SK-N-SH (cell line): ENCODE measurements around the gene PALM2AKAP2. TPM values are rescaled to one million over a fixed set of nuclear protein-coding genes. Genes with fewer than 3 reads are reported as not detected.

Source experiments
- CTCF ChIA-PET: fragments of 300-600, 350-600 bp; formaldehyde crosslinking; extraction: SDS; loops from one replicate; lab custom pipeline; 2021; lab: Yijun Ruan, JAX
- POLR2A ChIA-PET: fragments of 350-600 bp; sonication (Branson Sonifier 250); formaldehyde crosslinking; extraction: SDS; loops from one replicate; lab custom pipeline; 2020; ENCODE audit warnings: antibody characterized with exemption, inconsistent platforms; lab: Yijun Ruan, JAX
- DNase-seq: peaks from one replicate; pipeline ENCODE4 v3.0.0; 2012
- H2AFZ ChIP-seq: fragments of 200-600 bp; sonication (generic); 2 replicates; pipeline ENCODE4 v1.8.1; 2016; ENCODE audit warnings: antibody characterized with exemption, mild to moderate bottlenecking, low read depth
- H3F3A ChIP-seq: fragments of 200-600 bp; sonication (generic); replicated peaks from 2 replicates; pipeline ENCODE3; 2016; ENCODE audit warnings: antibody characterized with exemption, mild to moderate bottlenecking; ENCODE audit not compliant: insufficient read depth
- H3K27ac ChIP-seq, 2 experiments: fragments of 200-500 bp in 1 of 2; fragments of 200-600 bp in 1 of 2; sonication (Bioruptor generic) in 1 of 2; sonication (generic), shearing (Covaris generic) in 1 of 2; 2 replicates each; pipeline versions ENCODE4 v1.5.1 to v1.6.1; 2014 to 2016; ENCODE audit warnings: low read depth in 2 of 2, inconsistent platforms in 1 of 2, low read length in 1 of 2, mild to moderate bottlenecking in 1 of 2, mixed read lengths in 1 of 2
- H3K27me3 ChIP-seq: fragments of 200-600 bp; sonication (generic), shearing (Covaris generic); 2 replicates; pipeline ENCODE4 v1.6.1; 2016; ENCODE audit warnings: mixed run types; ENCODE audit not compliant: insufficient read depth
- H3K36me3 ChIP-seq, 2 experiments: fragments of 200-500 bp in 1 of 2; fragments of 200-600 bp in 1 of 2; sonication (Bioruptor generic) in 1 of 2; sonication (generic) in 1 of 2; replicated peaks in 1 of 2; 2 replicates each; pipeline versions ENCODE3 to v1.5.1; 2014 to 2016; ENCODE audit warnings: low read length in 1 of 2, mild to moderate bottlenecking in 1 of 2; ENCODE audit not compliant: insufficient read depth in 2 of 2, control insufficient read depth in 1 of 2
- H3K4me1 ChIP-seq, 2 experiments: fragments of 200-500 bp in 1 of 2; fragments of 200-600 bp in 1 of 2; sonication (Bioruptor generic) in 1 of 2; sonication (generic), shearing (Covaris generic) in 1 of 2; 2 replicates each; pipeline versions ENCODE4 v1.5.1 to v1.6.1; 2014 to 2016; ENCODE audit warnings: low read depth in 1 of 2, low read length in 1 of 2, mixed run types in 1 of 2; ENCODE audit not compliant: insufficient read depth in 2 of 2, control insufficient read depth in 1 of 2
- H3K4me2 ChIP-seq: fragments of 200-600 bp; sonication (generic), shearing (Covaris generic); 2 replicates; pipeline ENCODE4 v1.6.1; 2017; ENCODE audit warnings: mixed run types
- H3K4me3 ChIP-seq, 2 experiments: fragments of 200-500 bp in 1 of 2; fragments of 200-600 bp in 1 of 2; sonication (Bioruptor generic) in 1 of 2; sonication (generic), shearing (Covaris generic) in 1 of 2; 2 replicates each; pipeline versions ENCODE4 v1.5.1 to v1.8.1; 2014 to 2016; ENCODE audit warnings: low read depth in 2 of 2, inconsistent platforms in 1 of 2, low read length in 1 of 2, mild to moderate bottlenecking in 1 of 2, mixed read lengths in 1 of 2, moderate library complexity in 1 of 2
- H3K79me2 ChIP-seq: fragments of 200-600 bp; sonication (generic); 2 replicates; pipeline ENCODE4 v1.8.1; 2017; ENCODE audit warnings: mild to moderate bottlenecking; ENCODE audit not compliant: insufficient read depth
- H3K9ac ChIP-seq: fragments of 200-600 bp; sonication (generic); 2 replicates; pipeline ENCODE4 v1.6.1; 2017; ENCODE audit warnings: mixed run types
- H3K9me2 ChIP-seq: fragments of 200-600 bp; sonication (generic); 2 replicates; pipeline ENCODE4 v1.6.1; 2017; ENCODE audit warnings: mixed run types
- H3K9me3 ChIP-seq: fragments of 200-600 bp; sonication (generic); 2 replicates; pipeline ENCODE4 v1.6.1; 2017; ENCODE audit warnings: mixed run types, mild to moderate bottlenecking, moderate library complexity
- H4K20me1 ChIP-seq: fragments of 200-600 bp; sonication (generic); 2 replicates; pipeline ENCODE4 v1.6.1; 2017; ENCODE audit warnings: mild to moderate bottlenecking, mixed run types; ENCODE audit not compliant: insufficient read depth
- EP300 ChIP-seq, 2 experiments: IDR thresholded peaks; 2 replicates each; pipeline versions ENCODE4 v1.4.0 to v1.6.1; 2012; ENCODE audit warnings: borderline replicate concordance in 1 of 2, low read depth in 1 of 2, low read length in 1 of 2
- FOSL2 ChIP-seq: IDR thresholded peaks from 2 replicates; pipeline ENCODE4 v1.4.0; 2012; ENCODE audit warnings: low read depth, mild to moderate bottlenecking, moderate library complexity, borderline replicate concordance
- GABPA ChIP-seq: IDR thresholded peaks from 2 replicates; pipeline ENCODE4 v1.4.0; 2012; ENCODE audit warnings: low read depth, mild to moderate bottlenecking
- JUND ChIP-seq: IDR thresholded peaks from 2 replicates; pipeline ENCODE4 v1.4.0; 2012
- MEF2A ChIP-seq: IDR thresholded peaks from 2 replicates; pipeline ENCODE4 v1.4.0; 2012; ENCODE audit warnings: low read depth, borderline replicate concordance
- MXI1 ChIP-seq: IDR thresholded peaks from 2 replicates; pipeline ENCODE4 v1.6.1; 2012; ENCODE audit warnings: mild to moderate bottlenecking, low read depth, low read length, improper control_type of control experiment
- NFIC ChIP-seq: IDR thresholded peaks from 2 replicates; pipeline ENCODE4 v1.4.0; 2012; ENCODE audit warnings: borderline replicate concordance
- NRF1 ChIP-seq: IDR thresholded peaks from 2 replicates; pipeline ENCODE4 v1.6.1; 2012; ENCODE audit warnings: low read depth, mild to moderate bottlenecking, low read length
- RCOR1 ChIP-seq: fragments of 150-350 bp; IDR thresholded peaks from 2 replicates; pipeline ENCODE4 v1.6.1; 2017; ENCODE audit warnings: antibody characterized with exemption, low read length
- RXRA ChIP-seq: IDR thresholded peaks from 2 replicates; pipeline ENCODE4 v1.4.0; 2012; ENCODE audit warnings: low read depth, mild to moderate bottlenecking, borderline replicate concordance
- SMC3 ChIP-seq: IDR thresholded peaks from 2 replicates; pipeline ENCODE4 v1.6.1; 2012; ENCODE audit warnings: low read depth, low read length, improper control_type of control experiment
- TCF12 ChIP-seq: IDR thresholded peaks from 2 replicates; pipeline ENCODE4 v1.4.0; 2012
- TEAD4 ChIP-seq: IDR thresholded peaks from 2 replicates; pipeline ENCODE4 v1.4.0; 2012; ENCODE audit warnings: mild to moderate bottlenecking, borderline replicate concordance; ENCODE audit not compliant: insufficient read depth
- WGBS: methylation state at CpG from one replicate; pipeline ENCODE4 v1.1.6; 2017; ENCODE audit warnings: low lambda C conversion rate; 5-methylcytosine and 5-hydroxymethylcytosine counted together
- polyA plus RNA-seq, 3 experiments: library from polyadenylated mRNA; depleted of rRNA; stranded (reverse); fragments of >200 nt; gene quantifications; 2 replicates each; pipeline ENCODE4 v1.2.3, GENCODE V29; 2012
- TF ChIP-seq, protein P1 (sequence below): IDR thresholded peaks from 2 replicates; pipeline ENCODE4 v1.4.0; 2012; ENCODE audit warnings: low read depth, borderline replicate concordance
- TF ChIP-seq, protein P2 (sequence below): fragments of 150-350 bp; IDR thresholded peaks from 2 replicates; pipeline ENCODE4 v1.6.1; 2017; ENCODE audit warnings: antibody characterized with exemption, low read length, low read depth, borderline replicate concordance
- TF ChIP-seq, protein P3 (sequence below): IDR thresholded peaks from 2 replicates; pipeline ENCODE4 v1.6.1; 2012; ENCODE audit warnings: mild to moderate bottlenecking, low read depth, low read length, moderate library complexity
- TF ChIP-seq, protein P4 (sequence below): IDR thresholded peaks from 2 replicates; pipeline ENCODE4 v1.4.0; 2012; ENCODE audit warnings: low read depth
- TF ChIP-seq, protein P5 (sequence below): IDR thresholded peaks from 2 replicates; pipeline ENCODE4; 2012

PALM2AKAP2 gene
- polyA plus RNA-seq, 1 of the 3 experiments (the other 2 are of a cell fraction): 4.3 TPM

DNA sequence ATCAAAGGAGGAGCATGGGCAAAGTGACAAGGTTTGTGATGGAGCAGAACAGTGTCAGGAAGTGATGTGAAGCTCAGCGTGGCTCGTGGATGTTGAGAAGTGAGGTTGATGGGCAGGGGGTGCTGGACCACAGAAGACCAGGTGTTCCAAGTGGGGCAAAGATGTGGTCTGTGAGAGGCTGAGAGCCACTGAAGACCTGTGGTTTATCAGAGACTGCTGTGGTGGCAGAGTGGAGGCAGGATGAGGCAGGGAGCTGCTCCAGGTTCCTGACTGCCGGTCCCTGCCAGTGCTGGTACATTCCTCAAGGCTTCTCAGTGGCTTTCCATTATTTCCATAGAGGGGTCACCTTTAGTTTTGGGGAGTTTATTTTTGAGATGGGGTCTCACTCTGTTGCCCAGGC, 19.1 kb downstream of the PALM2AKAP2 start:
- Histone ChIP-seq H3K27ac (peak overlapping the region; percentile 19 to 99; a peak in 3 of 4 replicates), H3K9me2 (no peaks in the 10 kb centered on the region), H3K4me3 (peak overlapping the region in 1 of 2 experiments; percentile 32; a peak in 1 of 4 replicates), H3K4me1 (peaks cover 0 to 28% of the 10 kb centered on the region in 2 experiments; a peak in 3 of 4 replicates), H2AFZ (no peak overlapping the region), H3K79me2 (peaks cover 96% of the 10 kb centered on the region), H3K27me3 (no peaks in the 10 kb centered on the region), H3F3A (peaks cover 27% of the 10 kb centered on the region), H4K20me1 (no peaks in the 10 kb centered on the region), H3K9me3 (no peaks in the 10 kb centered on the region), H3K36me3 (no peaks in the 10 kb centered on the region), H3K9ac (peak overlapping the region; percentile 70), H3K4me2 (peak overlapping the region; percentile 65)
- ChIA-PET POLR2A (no interaction called here), CTCF (interaction anchor here (3.8 kb wide), 1 partner anchor 19 kb away, joined by 25 read pairs; no protein-coding TSS in a partner anchor)
- TF ChIP-seq, protein P1, sequence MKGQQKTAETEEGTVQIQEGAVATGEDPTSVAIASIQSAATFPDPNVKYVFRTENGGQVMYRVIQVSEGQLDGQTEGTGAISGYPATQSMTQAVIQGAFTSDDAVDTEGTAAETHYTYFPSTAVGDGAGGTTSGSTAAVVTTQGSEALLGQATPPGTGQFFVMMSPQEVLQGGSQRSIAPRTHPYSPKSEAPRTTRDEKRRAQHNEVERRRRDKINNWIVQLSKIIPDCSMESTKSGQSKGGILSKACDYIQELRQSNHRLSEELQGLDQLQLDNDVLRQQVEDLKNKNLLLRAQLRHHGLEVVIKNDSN: no peak
- TF ChIP-seq RCOR1 (no peak), RXRA (no peak), NRF1 (no peak), NFIC (no peak), MXI1 (no peak)
- TF ChIP-seq, protein P2, sequence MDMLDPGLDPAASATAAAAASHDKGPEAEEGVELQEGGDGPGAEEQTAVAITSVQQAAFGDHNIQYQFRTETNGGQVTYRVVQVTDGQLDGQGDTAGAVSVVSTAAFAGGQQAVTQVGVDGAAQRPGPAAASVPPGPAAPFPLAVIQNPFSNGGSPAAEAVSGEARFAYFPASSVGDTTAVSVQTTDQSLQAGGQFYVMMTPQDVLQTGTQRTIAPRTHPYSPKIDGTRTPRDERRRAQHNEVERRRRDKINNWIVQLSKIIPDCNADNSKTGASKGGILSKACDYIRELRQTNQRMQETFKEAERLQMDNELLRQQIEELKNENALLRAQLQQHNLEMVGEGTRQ: no peak
- no peak for DNase-seq
- 51% methylated on average over 3 of the region's 3 CpGs for WGBS

DNA sequence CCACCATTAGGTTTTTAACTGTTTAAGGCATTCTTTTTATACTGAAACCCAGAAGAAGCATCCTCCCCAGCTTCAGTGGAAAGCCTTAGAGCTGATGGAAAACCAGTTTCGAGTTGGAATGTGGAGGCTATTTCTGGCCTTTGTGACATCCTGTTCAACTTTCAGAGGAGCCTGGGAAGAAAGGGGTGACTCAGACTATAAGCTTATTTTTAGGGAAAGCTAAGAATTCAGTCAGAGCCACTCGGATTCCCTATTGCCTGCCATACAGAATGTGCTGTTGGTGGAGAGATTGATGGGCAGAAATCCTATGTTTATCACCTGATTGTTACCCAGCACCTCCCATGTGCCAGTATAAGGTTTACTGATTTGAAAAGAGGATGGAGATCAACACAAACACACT, 19.8 kb downstream of the PALM2AKAP2 start:
- peak overlapping the region; percentile 65 for H3K4me2 ChIP-seq
- POLR2A ChIA-PET: no interaction called here
- WGBS: 0% methylated on average over 2 of the region's 2 CpGs

More for the DNA sequence above, 19.8 kb downstream of the PALM2AKAP2 start:
- peak overlapping the region; percentile 54 to 99; a peak in 3 of 4 replicates for H3K27ac ChIP-seq
- H3K4me1 ChIP-seq: peaks cover 0 to 21% of the 10 kb centered on the region in 2 experiments; a peak in 3 of 4 replicates
- H3K9me2 ChIP-seq: no peaks in the 10 kb centered on the region
- H3K9ac ChIP-seq: peak overlapping the region; percentile 70
- peaks cover 22% of the 10 kb centered on the region for H3F3A ChIP-seq
- DNase-seq: no peak
- CTCF ChIA-PET: interaction anchor here (3.8 kb wide), 1 partner anchor 19 kb away, joined by 25 read pairs; no protein-coding TSS in a partner anchor
- H4K20me1 ChIP-seq: no peaks in the 10 kb centered on the region
- peaks cover 96% of the 10 kb centered on the region for H3K79me2 ChIP-seq
- H3K4me3 ChIP-seq: peak overlapping the region in 1 of 2 experiments; percentile 32; a peak in 1 of 4 replicates
- H3K9me3 ChIP-seq: no peaks in the 10 kb centered on the region
- TF ChIP-seq, protein P3, sequence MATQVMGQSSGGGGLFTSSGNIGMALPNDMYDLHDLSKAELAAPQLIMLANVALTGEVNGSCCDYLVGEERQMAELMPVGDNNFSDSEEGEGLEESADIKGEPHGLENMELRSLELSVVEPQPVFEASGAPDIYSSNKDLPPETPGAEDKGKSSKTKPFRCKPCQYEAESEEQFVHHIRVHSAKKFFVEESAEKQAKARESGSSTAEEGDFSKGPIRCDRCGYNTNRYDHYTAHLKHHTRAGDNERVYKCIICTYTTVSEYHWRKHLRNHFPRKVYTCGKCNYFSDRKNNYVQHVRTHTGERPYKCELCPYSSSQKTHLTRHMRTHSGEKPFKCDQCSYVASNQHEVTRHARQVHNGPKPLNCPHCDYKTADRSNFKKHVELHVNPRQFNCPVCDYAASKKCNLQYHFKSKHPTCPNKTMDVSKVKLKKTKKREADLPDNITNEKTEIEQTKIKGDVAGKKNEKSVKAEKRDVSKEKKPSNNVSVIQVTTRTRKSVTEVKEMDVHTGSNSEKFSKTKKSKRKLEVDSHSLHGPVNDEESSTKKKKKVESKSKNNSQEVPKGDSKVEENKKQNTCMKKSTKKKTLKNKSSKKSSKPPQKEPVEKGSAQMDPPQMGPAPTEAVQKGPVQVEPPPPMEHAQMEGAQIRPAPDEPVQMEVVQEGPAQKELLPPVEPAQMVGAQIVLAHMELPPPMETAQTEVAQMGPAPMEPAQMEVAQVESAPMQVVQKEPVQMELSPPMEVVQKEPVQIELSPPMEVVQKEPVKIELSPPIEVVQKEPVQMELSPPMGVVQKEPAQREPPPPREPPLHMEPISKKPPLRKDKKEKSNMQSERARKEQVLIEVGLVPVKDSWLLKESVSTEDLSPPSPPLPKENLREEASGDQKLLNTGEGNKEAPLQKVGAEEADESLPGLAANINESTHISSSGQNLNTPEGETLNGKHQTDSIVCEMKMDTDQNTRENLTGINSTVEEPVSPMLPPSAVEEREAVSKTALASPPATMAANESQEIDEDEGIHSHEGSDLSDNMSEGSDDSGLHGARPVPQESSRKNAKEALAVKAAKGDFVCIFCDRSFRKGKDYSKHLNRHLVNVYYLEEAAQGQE: 0 out of 2 replicates have a peak, but pooled peaks have one; percentile 10
- TF ChIP-seq, protein P4, sequence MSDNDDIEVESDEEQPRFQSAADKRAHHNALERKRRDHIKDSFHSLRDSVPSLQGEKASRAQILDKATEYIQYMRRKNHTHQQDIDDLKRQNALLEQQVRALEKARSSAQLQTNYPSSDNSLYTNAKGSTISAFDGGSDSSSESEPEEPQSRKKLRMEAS: peak; percentile 55; the same call in 1 of the 2 replicates
- peak; percentile 82; the same call in 1 of the 2 replicates for TF ChIP-seq RXRA
- peak; percentile 57 for TF ChIP-seq TCF12
- TF ChIP-seq GABPA: no peak
- TF ChIP-seq, protein P5, sequence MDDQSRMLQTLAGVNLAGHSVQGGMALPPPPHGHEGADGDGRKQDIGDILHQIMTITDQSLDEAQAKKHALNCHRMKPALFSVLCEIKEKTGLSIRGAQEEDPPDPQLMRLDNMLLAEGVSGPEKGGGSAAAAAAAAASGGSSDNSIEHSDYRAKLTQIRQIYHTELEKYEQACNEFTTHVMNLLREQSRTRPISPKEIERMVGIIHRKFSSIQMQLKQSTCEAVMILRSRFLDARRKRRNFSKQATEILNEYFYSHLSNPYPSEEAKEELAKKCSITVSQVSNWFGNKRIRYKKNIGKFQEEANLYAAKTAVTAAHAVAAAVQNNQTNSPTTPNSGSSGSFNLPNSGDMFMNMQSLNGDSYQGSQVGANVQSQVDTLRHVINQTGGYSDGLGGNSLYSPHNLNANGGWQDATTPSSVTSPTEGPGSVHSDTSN: peak; percentile 42
- TF ChIP-seq, protein P1: no peak
- peak in 1 of 2 experiments; percentile 35; a peak in 1 of 4 replicates for TF ChIP-seq EP300 (IDR thresholded peaks at IDR 0.05; ENCODE audit: borderline replicate concordance in 1 of 2, low read depth in 1 of 2, low read length in 1 of 2)
- TF ChIP-seq MEF2A: peak; percentile 96
- TF ChIP-seq SMC3: no peak
- TF ChIP-seq FOSL2: peak; percentile 72
- peak; percentile 66 for TF ChIP-seq JUND
- peak; percentile 38; the same call in 1 of the 2 replicates for TF ChIP-seq TEAD4
- no peaks in the 10 kb centered on the region for H3K36me3 ChIP-seq
- H2AFZ ChIP-seq: no peak overlapping the region
- H3K27me3 ChIP-seq: no peaks in the 10 kb centered on the region
